HG03442 (cell line): ENCODE results near the gene CEP55.
A peak's percentile ranks its signal among the peaks of the same experiment; 100 is the strongest.
"Not testable (repeated sequence)": the region's sequence is repeated elsewhere in the genome, so short reads cannot be mapped to it uniquely, and the experiment has no call there.

Experiments
- ATAC-seq: cut with Tn5 transposase; IDR thresholded peaks from one replicate; pipeline ENCODE4 v1.9.1; 2021; ENCODE audit warnings: mild to moderate bottlenecking, moderate library complexity; ENCODE audit not compliant: unreplicated experiment

CEP55 gene

DNA sequence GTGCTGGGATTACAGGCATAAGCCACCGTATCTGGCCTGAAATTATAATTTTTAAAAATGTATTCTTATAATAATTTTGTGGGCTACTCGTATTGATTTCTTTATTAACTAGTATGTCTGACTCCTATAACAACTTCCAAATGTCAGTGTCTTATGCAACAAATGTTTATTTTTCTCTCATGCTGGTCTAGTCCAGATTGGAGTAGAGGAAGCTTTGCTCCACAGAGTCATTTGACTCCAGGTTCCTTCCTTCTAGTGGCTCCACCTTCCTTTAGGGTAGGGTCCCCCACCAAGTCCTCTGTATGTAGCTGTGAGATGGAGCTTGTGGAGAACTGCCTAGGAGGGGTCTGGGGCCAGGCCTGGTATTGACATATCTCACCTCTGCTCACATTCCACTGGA lies 8.7 kb downstream of the CEP55 start:
- ATAC-seq: no peak

DNA sequence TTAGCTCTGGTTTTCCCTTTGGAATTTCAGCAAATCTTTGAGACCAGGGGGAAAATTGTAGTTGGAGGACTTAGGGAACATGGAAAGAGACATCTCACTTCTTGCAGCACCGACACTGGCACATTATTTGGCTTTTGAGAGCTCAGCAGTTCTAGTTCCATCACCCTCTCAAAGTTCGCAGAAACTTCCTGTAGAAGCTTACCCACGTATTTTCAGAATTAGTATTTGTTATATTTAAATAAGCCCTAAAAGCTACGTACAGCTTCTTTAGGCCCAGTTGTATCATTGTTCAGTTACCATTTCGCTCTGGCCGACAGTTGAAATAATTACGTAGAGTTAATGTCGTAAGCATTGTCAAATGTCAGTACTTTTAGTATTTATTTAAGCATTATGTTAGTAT lies 13.4 kb downstream of the CEP55 start:
- no peak for ATAC-seq

DNA sequence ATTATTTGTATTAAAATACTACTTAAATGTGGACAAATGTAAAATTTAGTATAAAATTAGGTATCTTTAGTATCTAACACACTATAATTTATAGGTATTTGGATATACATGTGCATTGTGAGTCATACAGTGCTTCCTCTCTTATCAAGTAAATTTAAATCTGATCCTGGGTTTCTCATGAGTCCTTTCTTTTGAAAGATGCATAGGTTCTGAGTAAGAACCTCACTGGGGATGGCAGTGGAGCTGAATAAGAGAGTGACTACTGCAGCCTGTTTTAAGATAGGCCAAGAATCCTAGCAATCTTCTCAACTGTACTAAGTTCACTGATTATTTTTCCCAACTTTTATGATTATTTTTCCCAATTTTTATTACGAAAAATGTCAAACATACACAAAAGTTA lies 16.2 kb downstream of the CEP55 start:
- ATAC-seq: no peak

DNA sequence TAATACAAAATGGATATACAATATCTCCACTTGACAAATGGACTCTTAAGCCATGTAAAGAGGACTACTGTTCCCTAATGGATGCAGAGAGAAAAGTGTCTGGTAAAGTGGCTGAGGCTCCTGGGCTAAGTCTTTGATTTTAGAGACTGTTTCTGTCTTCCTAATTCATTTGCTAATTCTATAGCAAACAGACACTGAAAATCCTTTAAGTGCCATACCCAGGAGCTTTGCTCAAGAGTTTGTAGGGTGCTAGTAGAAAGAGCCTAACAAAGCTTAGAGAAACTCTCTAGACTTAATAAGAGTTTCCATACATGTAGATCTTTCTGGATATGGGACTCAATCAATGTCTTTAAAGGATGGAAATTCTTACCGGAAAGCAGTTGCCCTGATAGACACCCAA lies 16.7 kb downstream of the CEP55 start:
- no peak for ATAC-seq

DNA sequence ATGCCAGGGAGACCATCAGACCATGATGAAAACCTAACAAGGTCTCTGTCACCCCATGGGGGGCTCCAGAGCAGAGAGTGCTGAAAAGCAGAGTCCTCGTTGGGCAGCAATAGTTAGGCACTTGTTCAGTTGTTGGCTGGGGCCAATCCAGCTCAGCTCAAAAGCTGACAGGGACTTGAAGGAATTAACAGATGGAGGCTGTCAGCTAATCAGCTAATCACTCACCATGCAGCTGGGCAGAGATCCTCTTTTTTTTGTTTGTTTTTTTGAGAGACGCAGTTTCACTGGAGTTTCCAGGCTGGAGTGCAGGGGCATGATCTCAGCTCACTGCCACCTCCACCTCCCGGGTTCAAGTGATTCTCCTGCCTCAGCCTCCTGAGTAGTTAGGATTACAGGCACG lies 18.1 kb downstream of the CEP55 start:
- no peak for ATAC-seq

DNA sequence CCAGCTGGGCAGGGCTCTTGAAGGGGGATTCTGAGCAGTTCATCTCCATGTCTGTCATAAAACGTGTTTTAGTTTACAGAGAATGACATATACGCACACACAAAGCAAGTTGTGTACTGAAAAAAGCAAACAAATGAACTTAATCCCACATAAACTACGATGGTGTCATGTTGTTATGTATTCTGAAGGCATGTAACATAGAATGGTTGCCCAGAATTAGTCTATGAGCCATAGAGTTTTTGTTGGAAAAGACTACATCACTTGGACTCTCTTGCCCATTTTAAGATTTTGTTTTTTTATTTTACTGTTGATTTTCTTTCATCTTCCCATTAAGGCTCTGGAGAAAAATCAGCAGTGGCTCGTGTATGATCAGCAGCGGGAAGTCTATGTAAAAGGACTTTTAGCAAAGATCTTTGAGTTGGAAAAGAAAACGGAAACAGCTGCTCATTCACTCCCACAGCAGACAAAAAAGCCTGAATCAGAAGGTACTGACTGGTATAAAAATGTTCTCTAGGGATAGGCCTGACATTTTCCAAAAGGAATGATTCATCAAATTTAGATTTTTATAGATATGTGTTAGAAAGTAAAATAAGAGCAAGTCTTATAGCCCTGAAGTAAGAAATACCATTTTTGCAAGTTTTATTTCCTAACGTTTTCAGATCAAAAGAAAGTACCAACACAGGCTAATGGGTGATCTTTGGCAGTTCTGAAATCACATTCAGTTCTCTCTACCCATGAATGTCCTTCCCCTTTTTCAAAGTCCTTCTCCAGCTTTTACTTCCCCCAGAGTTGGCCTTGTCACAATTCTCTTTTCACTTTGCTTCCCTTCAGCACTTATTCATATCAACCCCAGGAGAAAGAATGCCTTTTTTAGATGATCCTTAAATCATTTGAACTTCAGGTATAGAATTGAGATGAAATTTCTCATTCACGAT lies 18.9 kb downstream of the CEP55 start:
- ATAC-seq: no peak

DNA sequence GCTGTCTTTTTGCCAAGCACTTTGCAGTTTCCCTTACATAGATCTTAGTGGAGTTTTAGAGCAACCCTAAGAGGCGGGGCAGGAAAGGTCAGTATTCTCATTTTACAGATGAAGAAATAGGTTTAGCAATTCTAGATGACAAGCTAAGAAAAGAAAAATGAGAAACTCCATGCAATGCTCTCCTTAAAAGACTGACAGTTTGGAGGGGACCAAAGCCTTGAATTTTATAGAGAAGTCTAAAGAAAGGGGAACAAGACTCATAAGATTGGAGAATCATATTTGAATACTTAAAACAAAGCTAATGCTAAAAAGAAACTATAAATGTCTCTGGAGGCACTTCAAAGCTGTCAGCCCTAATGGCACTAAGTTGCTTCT lies 19.6 kb downstream of the CEP55 start:
- no peak for ATAC-seq

DNA sequence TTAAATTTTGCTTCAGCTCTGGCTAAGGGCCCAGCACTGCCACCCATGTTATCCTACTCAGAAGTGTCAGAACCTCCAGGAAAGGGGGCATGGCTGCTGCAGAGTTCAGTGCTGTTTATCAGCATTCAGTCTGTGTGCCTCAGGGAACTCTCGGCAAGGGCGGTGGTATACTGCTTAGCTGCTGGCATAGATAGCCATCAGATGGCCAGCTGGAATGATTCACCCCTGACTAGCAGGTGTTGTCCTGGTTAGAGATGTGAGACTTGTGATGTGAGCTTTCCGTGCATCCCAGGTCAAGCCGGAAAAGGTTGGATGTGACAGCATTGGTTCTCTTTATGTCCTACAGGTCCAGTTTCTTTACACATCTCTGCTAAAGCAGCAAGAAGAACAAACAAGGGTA lies 22.1 kb downstream of the CEP55 start:
- ATAC-seq: no peak

DNA sequence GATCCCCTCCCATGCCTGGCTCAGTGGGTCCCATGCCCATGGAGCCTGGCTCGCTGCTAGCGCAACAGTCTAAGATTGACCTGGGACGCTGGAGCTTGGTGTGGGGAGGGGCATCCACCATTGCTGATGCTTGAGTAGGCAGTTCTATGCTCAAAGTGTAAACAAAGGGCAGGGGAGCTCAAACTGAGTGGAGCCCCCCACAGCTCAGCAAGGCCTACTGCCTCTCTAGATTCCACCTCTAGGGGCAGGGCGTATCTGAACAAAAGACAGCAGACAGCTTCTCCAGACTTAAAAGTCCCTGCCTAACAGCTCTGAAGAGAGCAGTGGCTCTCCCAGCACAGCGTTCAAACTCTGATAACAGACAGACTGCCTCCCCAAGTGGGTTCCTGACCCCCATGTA lies 38.9 kb downstream of the CEP55 start:
- no peak for ATAC-seq

DNA sequence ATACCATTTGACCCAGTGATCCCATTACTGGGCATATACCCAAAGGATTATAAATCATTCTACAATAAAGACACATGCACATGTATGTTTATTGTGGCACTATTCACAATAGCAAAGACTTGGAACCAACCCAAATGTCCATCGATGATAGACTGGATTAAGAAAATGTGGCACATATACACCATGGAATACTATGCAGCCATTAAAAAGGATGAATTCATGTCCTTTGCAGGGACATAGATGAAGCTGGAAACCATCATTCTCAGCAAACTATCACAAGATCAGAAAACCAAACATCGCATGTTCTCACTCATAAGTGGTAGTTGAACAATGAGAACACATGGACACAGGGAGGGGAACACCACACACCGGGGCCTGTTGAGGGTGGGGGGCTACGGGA lies 44.5 kb downstream of the CEP55 start:
- not testable (repeated sequence) for ATAC-seq

DNA sequence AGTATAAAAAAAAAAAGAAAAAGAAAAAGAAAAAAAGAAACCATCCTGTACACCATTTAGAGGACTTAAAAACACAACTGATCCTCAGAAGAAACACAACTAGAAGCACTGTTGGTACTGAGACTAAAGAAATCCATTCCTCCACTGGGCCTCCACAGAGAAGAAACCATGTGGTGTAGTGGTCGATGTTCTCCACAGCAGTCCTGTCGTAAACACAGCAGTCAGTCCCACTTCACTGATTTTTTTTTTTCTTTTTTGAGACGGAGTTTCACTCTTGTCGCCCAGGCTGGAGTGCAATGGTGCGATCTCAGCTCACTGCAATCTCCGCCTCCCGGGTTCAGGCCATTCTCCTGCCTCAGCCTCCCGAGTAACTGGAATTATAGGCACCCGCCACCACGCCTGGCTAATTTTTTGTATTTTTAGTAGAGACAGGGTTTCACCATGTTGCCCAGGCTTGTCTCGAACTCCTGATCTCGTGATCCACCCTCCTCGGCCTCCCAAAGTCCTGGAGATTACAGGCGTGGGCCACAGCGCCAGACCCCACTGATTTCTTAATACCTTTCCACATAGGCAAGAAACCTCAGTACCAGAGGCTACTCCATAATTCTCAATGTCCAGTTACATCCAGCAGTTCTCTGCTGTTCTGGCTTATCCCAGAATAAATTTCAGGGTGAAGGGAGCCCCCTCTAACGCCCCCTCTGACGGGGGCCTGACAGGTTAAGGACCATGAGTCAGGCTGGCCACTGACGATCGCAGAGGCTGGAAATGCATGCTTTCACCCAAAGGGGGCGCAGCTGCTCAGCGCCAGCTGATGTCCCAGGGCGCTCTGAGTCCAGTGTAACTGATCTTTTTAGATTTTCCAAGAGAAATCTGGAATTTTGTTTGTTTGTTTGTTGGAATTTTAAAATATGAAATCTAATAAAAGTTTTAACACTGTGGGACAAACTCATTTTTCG lies 45.3 kb downstream of the CEP55 start:
- ATAC-seq: peak; percentile 43

DNA sequence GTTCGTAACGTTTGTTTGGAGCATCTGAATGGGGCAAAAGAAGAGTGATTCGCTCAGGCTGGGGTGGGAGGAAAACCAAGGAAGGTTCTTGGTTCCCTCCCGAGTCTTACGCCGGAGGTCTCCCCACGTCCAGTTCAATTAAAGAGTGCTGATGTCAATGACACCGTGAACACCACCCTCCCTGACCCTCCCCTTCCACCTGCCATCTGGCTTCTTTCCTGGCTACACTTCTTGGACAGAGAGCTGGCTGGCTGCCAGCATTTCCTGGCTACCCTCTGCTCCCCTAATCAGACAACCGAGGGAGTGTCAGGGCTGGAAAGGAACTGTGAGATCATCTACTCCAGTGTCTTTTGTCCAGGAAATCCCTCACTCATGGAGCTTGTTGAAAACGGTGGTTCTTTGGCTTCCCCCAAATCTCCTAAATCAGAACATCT lies 46.0 kb downstream of the CEP55 start:
- ATAC-seq: no peak

DNA sequence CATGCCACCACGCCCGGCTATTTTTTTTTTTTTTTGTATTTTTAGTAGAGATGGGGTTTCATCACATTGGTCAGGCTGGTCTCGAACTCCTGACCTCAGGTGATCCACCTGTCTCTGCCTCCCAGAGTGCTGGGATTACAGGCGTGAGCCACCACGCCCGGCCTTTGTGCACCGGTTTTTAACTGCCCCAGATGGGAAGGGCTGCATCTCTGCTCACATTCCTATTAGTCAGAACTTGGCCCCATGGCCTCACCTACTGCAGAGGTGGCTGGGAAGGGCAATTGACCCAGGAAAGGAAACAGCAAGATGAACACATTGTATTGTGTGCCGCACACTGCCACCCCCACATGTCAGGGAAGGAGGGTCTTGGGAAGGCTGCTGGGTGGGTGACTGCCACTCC lies 50.6 kb downstream of the CEP55 start:
- ATAC-seq: not testable (repeated sequence)

DNA sequence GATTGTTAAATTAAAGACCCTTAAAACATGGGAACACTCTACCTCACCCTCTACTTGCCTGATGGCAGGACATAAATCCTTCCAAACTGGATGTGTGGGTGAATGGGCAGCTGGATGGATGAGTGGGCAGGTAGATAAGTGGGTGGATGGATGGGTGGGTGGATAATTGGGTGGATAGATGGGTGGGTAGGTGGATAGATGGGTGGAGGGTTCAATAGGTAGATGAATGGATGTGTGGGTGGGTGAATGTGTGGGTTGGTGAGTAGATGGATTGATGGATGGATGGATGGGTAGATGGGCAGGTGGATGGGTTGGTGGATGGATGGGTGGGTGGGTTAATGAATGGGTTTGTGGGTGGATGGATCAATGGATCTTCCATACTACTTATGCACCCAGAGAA lies 51.1 kb downstream of the CEP55 start:
- no peak for ATAC-seq

DNA sequence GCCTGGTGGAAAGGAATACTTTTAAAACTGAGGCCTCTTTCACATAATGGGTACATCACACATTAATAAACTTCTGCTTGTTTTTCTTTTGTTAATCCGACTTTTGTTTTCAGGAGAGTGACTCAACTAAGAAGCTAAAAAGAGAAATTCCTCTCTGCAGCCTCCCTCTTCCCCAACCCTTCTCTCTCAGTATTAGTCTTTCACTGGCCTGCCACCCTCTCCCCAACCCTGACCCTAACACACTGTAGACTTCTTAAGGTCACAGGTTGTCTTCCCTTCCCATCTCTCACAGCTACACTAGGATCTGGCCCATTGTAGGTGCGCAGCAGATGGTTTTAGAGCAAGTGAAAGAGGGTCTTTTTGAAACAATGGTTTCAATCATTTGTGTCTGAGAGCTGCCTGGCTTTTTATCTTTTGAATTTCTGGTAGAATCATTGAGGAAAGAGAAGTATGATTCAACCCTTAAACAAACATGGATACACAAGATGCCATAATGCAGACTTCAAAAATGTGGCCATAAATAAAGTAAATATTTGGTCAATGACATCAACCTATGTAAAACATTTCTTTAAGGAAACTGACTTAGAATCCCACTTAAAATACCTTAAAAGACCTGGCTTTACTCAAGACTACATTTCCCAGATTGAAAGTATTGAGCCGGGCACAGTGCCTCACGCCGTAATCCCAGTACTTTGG lies 52.1 kb downstream of the CEP55 start:
- ATAC-seq: no peak

DNA sequence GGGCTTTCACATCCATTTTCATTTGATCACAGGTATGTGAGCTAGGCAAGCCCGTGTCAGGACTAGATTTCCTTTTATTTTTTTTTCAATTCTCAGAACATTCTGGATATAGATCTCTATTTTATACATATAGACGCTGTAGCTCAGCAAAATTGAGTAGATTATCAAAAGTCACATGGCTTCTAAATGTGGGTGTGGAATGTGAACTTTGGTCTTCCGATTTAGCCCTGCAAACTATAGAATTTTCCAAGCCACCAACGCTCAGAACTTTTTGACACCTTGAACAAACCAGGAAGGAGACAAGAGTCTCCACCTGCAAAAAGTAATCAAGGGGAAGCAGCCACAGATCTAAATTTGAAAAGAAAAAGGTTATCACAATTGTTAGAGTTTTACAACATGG lies 54.2 kb downstream of the CEP55 start:
- ATAC-seq: no peak

DNA sequence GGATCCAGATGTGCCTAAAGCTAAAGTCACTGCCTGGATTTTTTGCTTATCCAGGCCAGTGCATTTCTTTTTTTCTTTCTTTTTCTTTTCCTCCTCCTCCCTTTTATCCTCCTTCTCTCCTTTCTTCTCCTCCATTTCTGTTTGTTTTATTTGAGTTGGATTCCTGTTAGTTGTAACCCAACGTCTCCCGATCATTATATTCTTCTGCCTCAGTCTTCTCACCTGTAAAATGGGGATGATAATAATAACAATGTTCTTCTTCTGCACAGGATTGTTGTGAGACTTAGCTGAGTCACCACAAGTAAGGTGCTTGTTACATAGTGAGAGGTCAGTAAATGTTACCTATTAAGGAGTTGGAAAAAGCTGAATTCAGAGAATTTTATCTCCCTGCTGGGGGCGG lies 56.4 kb downstream of the CEP55 start:
- no peak for ATAC-seq

DNA sequence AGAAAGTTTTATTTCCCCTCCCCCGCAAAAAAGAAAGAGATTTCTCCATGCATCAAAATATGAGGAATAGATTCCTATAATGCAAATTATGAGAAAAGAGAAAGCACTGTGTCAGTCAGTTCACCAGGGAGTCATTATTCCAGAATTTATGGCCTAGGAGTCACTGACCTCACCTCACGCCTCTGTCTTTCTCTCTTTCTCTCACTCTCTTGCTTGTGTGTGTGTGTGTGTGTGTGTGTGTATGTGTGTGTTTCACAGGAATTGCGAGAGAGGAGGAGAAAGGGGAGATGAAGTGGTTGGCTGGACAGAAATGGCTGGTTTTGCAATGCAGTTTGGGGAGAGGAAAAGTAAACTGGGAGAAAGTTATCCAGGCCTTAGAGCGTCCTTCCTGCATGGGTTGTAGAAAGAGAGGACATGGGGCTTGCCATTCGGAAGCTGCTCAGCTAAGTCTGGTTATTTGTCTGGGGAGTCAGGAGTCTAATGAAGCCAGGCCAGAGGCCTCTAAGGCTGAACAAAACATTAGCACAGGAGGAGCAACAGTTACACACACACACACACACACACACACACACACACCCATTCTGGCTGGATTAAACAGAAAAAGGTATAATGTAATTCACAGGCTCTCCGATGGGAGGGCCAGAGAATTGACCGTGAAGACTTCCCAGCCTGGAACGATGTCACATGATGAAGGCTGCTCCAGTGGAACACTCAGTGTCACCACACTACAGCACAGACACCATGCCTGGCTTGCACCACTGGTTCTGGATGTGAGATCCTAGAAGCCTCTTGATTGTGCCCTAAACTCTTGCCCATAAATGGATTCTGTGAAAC lies 57.3 kb downstream of the CEP55 start:
- ATAC-seq: no peak

DNA sequence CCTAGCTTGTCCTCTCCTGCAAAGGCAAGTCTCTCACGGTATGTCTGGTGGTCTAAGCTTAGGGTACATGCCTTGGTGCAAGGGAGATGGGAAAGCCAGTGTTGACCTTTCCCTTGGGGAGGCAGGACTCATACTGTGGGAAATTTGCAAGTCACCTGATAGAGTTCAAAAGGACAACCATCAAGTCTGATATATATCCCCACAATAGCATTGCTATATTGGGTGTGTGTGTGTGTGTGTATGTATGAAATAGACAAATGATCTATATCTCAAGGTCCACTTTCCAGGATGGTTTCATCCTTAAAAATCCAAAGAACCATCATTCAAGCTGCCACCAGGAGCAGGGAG lies 57.9 kb downstream of the CEP55 start:
- no peak for ATAC-seq

DNA sequence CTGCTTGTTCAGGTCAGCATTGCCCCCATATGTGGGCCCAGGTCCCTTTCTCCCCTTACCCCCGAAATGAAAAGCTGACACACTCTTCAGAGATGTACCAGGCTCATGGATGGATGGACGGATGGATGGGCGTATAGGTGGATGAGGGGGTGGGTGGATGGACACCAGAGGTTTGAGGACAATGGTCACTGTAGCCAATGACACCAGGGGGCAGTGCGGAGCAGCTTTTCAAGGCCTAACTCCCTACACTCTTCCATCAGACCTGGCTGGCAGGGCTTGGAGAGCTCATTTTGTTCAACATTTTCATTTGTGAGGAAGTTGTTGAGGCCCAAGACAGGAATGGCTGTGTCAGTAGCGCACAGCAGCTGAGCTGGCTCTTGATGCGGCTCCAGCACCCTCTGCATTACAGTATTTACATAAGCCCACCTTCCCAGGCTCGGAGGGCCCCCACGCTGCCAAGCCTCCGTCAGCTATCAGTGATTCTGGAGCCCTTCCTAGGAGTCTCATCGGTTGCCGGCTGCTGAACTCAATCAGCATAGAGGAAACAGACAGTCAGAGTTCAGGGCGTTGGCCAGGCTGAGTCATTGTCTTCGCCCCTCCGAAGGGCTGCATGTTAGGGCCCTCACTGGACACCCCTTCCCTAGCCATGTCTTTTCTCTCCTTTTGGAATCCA lies 58.5 kb downstream of the CEP55 start:
- ATAC-seq: peak; percentile 67
